Fibroblast of villous mesenchyme (primary cell): ENCODE measurements around the gene PPIL1. TPM values are rescaled to one million over a fixed set of nuclear protein-coding genes. Genes with fewer than 3 reads are reported as not detected.

Experiments used
- DNase-seq: peaks from one replicate; pipeline ENCODE4 v3.0.0-alpha.2; 2010; ENCODE audit warnings: low read depth
- H3K4me3 ChIP-seq: 2 replicates; pipeline ENCODE4 v1.5.1; 2011; ENCODE audit warnings: low read depth, mild to moderate bottlenecking, low read length
- total RNA-seq: library from RNA; depleted of rRNA; stranded (reverse); fragments of >200 nt; gene quantifications from 2 replicates; pipeline ENCODE4 v1.2.3, GENCODE V29; 2012
- TF ChIP-seq, protein P1 (sequence below): IDR thresholded peaks from 2 replicates; pipeline ENCODE4 v1.5.1; 2012; ENCODE audit warnings: low read depth, mild to moderate bottlenecking, low read length; ENCODE audit not compliant: insufficient read depth

Gene PPIL1
- total RNA-seq, 1 donor, result 55.3 TPM

DNA sequence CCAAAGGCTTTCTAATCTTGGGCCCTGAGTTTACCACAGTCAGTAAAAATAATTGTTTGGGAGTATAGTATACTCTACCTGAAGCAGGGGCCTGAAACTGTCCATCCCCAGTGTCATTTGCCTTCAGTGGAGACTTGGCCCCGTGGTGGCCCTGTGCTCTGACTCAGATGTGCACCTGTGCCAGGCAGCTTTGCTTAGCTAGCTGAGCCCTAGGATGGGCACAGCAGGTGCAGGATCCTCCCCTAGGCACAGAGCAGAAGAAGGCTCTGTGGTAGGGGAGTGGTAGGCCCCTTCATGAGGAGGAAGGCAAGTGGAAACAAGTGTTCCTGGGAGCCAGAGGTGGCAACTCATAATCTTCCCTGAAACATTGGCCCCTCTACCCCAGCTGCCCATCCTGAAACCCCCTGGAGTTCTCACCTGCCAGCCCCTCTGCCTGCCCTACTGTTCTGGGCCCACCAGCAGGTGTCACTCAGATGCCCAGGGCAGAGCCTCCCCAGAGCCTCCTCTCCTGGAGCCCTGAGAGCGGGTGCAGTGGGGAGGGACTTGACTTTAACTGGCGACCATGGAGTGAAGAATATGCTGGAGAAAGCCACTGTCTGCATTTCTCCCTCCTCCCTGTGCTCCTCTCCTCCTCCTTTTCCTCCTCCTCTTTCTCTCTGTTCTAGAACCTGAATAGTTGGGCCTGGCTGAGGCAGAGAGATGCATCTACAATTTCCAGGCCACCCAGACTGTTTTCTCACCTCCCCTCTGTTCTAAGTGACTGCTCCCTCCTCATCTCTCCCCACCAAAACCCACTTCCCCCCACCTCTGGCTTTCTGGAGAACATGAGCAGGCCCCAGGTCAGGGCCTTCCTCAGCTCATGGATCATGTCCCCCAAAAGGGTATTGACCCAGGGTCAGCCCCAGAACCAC, 38.2 kb downstream of the PPIL1 start:
- DNase-seq, result no peak
- H3K4me3 ChIP-seq, result no peak overlapping the region
- TF ChIP-seq, protein P1, sequence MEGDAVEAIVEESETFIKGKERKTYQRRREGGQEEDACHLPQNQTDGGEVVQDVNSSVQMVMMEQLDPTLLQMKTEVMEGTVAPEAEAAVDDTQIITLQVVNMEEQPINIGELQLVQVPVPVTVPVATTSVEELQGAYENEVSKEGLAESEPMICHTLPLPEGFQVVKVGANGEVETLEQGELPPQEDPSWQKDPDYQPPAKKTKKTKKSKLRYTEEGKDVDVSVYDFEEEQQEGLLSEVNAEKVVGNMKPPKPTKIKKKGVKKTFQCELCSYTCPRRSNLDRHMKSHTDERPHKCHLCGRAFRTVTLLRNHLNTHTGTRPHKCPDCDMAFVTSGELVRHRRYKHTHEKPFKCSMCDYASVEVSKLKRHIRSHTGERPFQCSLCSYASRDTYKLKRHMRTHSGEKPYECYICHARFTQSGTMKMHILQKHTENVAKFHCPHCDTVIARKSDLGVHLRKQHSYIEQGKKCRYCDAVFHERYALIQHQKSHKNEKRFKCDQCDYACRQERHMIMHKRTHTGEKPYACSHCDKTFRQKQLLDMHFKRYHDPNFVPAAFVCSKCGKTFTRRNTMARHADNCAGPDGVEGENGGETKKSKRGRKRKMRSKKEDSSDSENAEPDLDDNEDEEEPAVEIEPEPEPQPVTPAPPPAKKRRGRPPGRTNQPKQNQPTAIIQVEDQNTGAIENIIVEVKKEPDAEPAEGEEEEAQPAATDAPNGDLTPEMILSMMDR, result no peak

DNA sequence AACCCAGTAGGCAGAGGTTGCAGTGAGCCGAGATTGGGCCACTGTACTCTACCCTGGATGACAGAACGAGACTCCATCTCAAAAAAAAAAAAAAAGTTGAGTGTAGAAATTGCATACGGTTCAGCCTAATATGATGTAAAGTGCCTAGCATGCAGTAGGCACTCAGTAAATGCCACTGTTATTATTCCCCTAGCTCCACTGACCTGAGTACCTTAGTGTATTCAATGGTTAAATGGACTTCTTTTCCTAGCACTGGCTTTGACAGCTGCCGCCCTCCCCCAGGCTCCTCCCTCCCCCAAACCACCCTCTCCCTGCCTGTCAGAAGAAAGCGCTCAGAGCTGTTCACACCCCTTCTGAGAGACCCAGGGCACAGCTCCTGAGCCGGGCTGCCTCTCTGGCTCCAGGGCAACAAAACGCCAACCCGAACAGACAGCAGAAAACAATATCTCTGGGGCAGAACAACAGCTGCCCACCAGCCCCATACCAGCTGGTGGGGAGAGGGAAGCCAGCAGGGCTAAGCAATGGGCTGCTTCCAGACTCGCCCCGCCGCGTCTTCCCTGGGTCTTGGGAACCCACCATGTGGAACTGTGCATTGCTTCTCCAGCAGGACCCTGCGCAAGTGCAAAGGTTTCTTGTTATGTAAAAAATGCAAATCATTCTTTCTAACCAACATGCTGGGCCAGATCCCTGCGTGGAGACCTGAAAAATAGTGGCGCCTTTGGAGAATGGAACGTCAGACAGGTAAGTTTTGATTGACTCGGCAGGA, 39.8 kb downstream of the PPIL1 start:
- DNase-seq, result no peak
- TF ChIP-seq, protein P1, result no peak
- no peak overlapping the region for H3K4me3 ChIP-seq

DNA sequence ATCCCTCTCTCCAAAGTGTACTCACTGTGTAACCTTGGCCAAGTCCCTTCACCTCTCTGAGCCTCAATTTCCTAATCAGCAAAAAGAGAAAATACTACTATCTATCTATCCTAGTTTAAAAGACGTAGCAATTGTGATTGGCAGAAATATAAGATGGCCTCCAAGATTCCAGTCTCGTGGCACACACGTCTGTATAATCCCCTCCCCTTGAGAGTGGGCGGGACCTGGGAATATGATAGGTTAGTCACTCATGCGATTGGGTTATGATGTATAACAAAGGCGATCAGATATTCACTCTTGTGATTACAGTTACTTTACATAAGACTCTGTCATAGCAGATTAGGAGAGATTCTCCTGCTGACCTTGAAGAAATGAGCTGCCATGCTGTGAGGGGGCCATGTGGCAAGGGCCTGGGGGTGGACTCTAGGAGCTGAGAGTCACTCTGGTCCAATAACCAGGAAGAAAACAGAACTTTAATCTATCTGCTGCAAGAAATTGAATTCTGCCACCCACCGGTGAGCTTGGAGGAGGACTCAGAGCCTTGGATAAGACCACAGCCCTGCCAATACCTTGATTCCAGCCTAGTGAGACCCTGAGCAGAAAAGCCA, 41.3 kb downstream of the PPIL1 start:
- TF ChIP-seq, protein P1, result no peak
- H3K4me3 ChIP-seq, result no peak overlapping the region
- no peak for DNase-seq

DNA sequence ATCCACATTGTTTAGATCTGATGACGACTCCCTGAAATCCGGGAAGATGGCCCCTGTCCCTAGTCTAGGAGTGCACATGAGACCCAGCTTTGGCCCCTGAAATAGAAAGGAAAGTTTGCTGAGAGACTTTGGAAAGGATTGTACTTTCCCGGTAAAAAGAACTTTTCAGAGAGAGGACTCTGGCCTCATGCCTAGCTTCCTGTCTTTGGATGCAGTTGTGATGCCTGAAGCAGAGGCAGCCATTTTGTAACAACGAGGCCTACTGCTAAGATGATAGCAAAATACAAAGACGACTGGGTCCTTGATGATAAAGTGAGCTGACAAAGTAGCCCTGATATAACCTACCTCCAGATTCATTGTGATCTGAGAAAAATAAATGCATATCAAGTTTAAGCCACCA, 42.3 kb downstream of the PPIL1 start:
- TF ChIP-seq, protein P1, result no peak
- H3K4me3 ChIP-seq, result no peak overlapping the region
- DNase-seq, result no peak

DNA sequence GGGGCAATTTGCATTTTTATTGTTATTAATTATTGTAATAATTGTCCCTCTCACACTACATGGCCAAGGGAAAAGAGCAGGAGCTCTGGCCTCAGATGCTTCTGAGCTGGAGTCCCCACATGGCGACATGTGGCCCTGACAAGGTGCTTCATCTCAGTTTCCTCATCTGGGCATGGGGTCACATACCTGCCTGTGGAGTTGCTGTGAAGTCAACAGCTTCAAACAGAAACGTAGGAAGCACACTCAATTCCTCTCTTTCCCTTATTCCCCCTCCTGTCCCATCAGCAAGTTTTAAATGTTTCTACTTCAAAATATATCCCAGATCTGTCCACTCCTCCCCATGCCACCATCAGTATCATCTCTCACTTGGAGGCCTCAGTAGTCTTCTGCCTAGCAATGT, 44.0 kb downstream of the PPIL1 start:
- no peak for DNase-seq
- TF ChIP-seq, protein P1, result no peak

DNA sequence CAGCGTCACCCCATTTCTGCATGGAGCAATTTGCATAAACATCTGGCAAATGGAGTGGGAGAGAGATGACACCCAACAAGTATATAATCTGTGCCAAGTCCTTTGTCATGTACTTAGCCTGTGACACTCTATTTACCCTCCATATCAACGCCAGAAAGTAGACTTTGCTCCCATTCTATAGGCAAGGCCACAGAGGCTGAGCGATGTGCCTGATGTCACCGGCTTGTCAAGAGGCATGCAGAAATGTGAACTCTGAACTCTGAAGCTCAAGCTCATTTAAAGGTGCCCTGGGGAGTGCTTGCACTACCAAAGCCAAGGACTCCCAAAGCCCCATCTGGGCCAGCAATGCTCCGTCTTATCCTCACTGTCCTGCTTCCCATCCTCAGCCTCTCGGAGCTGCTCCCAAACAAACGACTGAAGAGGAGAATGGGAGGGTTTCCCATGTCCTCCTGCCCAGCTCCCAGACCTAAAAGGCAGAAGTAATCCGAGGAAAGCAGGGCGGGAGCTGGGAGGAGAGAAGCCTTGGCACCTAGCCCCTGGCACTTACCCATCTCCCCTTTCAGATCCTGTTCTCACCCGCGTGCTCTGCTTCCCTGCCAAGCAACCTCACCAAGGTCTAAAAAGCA, 44.6 kb downstream of the PPIL1 start:
- TF ChIP-seq, protein P1, result no peak
- no peak overlapping the region for H3K4me3 ChIP-seq
- no peak for DNase-seq

More for the DNA sequence above, 44.0 kb downstream of the PPIL1 start:
- H3K4me3 ChIP-seq, result no peak overlapping the region
